Activated T-cell treated with anti-CD3 and anti-CD28 coated beads, Interleukin-2, amount 50 U/mL, for 1 hour (primary cell): ENCODE data around the gene CRIM1.
"Not testable (repeated sequence)": the region's sequence is repeated elsewhere in the genome, so short reads cannot be mapped to it uniquely, and the experiment has no call there.

ENCODE experiments used
- DNase-seq: peaks from one replicate; pipeline ENCODE4 v3.0.0-alpha.2; 2020

Gene CRIM1, protein sequence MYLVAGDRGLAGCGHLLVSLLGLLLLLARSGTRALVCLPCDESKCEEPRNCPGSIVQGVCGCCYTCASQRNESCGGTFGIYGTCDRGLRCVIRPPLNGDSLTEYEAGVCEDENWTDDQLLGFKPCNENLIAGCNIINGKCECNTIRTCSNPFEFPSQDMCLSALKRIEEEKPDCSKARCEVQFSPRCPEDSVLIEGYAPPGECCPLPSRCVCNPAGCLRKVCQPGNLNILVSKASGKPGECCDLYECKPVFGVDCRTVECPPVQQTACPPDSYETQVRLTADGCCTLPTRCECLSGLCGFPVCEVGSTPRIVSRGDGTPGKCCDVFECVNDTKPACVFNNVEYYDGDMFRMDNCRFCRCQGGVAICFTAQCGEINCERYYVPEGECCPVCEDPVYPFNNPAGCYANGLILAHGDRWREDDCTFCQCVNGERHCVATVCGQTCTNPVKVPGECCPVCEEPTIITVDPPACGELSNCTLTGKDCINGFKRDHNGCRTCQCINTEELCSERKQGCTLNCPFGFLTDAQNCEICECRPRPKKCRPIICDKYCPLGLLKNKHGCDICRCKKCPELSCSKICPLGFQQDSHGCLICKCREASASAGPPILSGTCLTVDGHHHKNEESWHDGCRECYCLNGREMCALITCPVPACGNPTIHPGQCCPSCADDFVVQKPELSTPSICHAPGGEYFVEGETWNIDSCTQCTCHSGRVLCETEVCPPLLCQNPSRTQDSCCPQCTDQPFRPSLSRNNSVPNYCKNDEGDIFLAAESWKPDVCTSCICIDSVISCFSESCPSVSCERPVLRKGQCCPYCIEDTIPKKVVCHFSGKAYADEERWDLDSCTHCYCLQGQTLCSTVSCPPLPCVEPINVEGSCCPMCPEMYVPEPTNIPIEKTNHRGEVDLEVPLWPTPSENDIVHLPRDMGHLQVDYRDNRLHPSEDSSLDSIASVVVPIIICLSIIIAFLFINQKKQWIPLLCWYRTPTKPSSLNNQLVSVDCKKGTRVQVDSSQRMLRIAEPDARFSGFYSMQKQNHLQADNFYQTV

DNA sequence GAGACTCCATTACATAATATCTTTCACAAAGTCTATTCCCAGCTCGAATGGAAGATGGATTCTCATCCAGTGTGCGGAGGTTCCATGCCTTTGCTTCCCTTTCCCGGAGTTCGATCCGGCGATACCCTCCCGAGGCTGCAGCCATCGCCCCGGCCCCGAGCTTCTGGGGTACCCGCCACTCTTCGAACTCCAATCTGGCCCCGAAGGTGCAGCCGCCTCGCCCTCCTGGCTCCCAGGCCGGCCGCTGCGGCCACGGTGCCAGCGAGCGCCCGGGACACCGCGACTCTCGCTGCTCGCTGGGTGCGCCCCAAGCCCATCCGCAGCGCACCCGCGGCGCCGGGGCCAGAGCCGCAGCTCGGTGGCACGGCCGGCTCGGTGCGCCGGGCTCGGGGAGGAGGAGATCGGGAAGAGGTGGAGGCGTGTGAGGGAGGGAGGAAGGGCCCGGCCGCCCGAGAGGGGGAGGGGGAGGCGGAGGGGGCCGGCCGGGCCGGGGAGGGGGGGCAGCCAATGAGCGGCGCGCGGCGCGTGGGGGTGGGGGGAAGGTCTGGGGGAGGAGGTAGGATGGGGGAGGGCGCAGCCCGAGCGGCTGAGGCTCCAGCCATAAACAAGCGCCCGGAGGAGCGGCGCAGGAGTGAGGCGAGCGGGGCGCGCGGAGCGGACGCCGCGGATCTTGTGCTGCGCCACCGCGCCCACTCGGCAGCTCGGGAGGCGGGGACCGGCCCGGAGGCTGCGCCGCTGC lies at the start of gene CRIM1:
Gene CRIM1 (plus strand): TSS at position 628 of the 739 bp plus-strand sequence. CDS start 515 bp downstream, outside the sequence.
- peak; percentile 58 for DNase-seq

DNA sequence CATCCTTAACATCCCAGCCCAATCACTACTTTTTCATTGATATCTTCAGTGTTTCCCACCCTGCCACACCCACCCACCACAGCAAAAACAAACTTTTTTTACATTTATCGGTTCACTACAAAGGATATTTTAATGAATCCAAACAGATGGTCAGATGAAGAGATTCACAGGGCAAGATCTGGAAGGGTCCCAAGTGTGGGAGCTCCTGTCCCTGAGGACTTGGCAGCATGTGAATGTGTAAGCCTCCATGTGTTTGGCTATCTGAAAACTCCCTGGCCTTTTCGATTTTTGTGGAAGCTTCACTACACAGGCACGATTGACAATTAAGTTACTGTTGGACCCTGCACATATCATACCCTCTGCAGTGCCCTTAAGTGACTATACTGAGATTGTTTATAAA lies 48.1 kb upstream of the CRIM1 start:
- DNase-seq = no peak

DNA sequence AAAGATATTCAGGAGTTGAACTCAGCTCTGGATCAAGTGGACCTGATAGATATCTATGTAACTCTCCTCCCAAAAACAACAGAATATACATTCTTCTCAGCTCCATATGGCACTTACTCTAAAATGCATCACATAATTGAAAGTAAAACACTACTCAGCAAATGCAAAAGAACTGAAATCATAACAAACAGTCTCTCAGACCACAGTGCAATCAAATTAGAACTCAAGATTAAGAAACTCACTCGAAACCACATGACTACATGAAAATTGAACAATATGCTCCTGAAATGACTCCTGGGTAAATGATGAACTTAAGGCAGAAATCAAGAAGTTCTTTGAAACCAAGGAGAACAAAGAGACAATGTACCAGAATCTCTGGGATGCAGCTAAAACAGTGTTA lies 45.1 kb upstream of the CRIM1 start:
- not testable (repeated sequence) for DNase-seq

DNA sequence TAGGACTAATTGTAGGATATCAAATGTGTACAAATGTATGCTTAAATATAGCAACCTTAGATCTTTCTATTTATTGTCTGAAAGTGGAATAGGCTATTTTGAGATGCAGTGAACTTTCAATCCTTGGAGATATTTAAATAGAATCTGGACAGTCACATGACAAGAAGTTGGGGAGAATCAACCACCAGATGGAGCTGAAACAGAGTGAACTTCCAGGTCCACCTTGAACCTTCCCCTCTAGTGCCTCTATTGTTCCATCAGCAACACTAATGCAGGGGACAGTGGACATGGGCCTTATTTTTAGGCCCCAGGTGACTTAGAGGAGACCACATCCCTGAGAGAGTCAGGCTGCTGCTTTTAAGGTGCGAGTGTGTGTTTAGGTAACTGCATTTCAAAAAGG lies 37.0 kb upstream of the CRIM1 start:
- DNase-seq = no peak

DNA sequence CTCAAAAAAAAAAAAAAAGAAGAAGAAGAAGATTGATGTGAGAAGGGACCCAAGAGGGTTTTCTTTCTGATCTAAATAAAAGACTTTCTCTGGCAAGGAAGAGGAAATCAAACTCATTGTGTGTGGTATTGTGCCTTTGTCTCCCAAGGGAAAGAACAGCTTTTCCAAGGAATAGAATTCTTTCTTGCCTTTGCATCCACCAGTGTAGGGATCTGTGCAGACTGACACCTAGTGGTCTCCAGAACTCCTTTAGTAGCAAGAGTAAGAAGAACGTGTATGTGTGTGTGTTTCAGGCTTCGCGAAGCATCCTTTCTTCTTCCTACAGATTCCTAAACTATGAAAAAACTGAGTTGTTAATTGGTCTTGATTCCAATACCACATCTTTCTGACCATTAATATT lies 33.5 kb upstream of the CRIM1 start:
- no peak for DNase-seq

DNA sequence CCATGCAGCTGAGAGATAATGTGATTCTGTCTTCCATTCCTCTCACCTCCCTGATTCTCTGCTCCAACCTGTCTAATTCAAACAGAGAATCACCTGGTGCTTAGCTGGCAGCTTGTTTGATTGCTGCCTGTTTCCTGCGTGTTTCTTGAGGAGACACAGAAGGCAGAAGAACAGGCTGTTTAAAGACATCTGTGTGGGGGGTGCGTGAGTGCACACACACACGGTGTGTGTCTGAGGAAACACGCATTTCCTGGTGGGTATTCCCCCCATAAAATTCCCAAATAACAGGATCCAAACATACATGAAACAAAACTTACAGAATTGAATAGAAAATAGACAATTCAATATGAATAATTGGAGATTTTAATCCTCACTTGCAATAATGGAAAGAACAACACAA lies 29.3 kb upstream of the CRIM1 start:
- no peak for DNase-seq

DNA sequence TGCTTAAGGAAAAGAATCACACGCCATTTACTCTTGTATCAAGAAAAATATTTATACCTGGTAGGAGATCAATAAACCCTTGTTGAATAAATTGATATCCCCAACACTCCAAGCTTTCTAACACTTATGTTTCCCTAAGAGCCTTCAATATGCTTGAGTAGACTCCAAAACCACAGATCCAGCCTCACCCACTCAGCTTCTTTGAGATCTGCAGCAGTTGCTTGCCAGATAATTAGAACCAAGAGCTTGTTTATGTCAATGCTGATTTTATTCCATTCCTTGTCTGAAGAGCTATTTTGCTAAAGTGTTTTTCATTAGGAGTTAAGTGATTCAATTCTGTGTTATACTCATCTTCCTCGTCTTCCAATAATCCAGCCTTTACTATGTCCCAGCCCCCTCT lies 26.3 kb upstream of the CRIM1 start:
- DNase-seq = no peak

DNA sequence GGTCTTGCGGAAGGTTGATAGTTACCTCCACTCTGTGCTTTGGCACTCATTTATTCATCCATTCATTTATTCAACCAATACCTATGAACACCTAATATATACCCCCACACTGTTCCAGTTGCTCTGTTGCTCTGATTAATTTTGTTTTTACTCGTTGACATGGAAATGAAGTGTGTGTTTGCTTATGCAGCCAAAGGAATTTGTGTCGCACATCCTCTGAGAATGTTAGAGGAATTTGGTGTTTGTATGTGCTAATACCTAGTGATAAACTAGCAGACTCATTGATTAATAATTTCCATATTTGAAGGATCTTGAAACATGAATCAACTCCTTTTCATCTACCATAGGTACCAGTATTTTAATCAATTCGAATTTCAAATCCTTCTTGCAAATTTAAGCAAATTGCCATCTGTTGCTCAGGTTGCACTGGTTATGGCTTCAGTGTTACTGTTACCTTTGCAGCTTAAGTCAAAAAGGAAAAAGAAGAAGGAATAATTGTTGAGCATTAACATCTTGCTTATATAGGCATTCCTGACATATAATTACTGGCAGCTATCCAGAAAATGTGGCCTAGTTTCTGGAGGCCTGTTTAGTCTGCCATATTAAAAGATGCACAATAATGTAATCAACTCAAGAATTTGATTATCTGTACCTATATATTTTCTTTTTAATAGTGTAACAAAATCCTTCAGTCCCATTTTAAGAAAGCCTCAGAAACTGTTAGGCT lies 25.7 kb upstream of the CRIM1 start:
- no peak for DNase-seq

DNA sequence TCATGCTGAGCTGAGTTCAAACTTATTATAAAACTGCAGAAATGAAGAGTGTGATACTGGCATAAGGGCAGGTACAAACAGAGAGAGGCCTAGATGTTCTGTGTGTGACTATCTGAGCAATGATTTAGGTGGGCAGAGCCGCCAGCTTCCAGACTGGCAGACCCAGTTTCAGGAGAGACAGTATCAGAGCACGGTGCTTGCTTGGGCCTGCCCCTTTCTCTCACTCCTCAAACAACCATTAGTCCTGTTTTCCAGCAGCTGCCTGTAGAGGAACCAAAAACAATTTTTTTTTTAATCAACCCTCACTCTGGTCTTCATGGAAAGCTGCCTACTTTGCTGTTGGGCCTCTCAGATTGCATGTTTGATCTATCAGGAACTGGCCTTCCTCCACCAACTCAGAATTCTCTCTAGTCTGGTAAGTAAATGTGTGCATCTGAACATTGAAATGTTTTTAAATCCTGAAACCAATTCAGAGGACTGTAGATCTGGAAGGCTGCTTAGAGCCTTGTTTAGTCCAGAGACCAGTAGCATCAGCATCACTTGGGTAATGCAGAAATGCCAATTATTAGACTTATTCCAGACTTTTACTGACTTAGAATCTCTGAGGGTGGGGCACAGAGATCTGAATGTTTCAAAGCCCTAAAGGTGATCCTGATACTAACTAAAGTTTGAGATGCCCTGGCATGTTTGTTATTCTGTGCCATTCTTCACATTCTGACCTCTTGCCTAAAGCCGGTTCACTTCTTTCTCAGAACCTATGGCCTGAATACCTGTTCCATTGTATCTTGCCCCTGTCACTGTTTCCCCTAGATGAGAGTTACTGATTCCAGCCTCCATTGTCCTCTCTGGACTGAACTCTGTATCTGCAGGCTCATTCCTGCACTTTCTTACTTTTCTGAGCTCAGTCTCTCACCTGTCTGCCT lies 24.8 kb upstream of the CRIM1 start:
- DNase-seq = no peak

DNA sequence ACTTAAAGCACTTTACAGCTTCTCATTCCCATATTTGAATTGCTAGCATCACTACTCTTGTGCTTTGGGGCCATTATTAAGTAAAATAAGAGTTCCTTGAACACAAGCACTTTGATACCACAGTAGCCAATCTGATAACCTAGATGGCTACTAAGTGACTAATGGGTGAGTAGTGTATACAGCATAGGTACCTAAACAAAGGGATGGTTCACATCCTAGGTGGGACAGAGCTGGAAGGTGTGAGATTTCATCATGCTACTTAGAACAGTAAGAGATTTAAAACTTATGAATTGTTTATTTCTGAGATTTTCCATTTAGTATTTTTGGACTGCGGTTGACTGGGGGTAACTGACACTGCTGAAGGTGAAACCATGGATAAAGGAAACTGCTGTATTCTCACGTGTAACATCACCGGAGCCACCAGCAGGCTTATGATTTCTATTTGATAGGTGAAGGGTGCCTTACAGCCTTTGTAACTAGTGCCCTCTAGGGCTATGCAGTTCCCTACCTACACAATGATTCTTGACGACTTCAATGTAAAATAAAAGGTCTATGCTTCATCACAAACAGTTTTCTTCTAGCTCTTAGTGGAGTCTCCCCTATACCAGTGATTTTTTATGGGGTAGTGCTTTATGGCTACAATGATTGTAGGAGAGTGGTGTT lies 22.1 kb upstream of the CRIM1 start:
- DNase-seq = no peak

DNA sequence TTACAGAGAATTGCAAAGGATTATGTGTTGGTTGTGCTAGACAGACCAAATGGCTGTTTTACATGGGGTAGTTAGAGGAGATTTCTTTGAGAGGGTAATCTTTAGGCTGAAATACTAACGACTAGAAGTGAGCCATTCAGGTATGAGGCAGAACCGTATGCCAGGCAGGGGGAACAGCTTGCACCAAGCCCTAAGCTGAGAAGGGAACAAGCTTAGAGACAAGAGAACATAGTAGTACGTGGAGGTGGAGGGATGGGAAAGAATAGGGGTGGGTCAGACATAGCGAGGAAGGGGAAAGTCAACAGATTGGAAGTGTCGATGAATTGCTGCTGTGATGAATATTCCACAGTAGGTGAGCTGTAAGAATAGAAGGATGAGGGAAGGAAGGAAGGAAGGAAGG lies 20.0 kb upstream of the CRIM1 start:
- no peak for DNase-seq

DNA sequence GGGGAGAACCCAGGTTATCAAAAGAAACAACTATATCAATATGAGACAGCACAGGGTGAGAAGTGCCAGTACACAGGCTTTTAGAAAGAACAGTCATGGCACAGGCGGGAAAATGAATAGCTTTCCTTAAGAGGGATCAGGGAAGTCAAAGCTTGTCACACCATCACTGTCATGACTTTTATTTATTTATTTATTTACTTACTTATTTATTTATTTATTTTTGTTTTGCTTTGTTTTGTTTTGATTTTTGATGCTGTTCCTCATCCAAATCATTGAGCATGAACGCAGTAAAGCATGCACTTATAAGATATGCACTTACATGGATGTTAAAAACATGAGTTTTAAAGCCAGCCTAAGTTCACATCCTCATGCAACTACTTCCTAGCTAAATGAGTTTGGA lies 19.3 kb upstream of the CRIM1 start:
- no peak for DNase-seq

DNA sequence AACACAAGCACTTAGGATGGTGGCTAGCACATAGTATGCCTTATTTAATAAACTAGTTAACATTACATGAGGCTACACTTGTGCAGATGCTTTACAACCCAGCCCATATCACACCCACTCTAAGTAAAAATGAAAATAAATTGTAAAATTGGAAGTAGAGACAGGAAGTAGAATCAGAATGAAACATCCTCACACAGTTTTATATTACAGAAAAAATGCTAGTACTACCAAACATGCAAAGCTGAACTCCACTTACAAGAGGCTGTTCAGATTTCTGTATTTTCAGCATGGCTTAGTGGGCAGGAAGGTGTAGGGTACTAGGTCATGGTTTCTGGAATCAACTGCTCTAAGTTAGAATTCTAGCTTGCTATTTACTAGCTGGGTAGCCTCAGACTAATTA lies 18.2 kb upstream of the CRIM1 start:
- no peak for DNase-seq

DNA sequence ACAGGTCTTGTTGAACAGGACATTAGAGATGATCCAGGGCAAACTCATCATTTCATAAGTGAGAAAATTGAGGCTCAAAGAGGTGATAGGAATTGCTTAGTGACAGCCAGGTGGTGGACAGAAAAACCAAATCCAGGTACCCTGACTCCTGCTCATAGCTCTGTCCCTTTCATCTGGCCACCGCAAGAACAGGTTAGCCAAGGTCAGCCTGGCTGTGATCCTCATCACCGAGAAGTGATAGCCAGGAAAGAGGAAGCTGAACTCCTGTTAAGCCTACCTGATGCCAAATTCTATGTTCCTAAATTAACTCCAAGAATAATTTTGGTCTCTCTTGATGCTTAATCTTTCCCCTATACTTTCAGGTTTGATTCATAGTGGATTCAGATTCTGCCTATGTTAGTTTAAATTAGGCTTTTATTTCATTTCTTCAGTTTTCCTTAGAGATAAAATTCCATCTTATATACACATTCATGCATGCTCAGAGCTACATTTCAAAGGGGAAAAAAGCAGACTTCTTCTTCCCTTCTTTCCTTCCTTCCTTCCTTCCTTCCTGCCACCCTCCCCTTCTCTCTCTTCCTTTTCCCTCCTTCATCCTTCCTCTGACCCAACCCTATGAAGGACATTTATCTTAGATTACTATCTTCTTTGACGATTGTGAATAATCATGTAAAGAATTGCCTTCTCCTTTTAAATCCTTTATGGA lies 17.3 kb upstream of the CRIM1 start:
- DNase-seq = no peak

DNA sequence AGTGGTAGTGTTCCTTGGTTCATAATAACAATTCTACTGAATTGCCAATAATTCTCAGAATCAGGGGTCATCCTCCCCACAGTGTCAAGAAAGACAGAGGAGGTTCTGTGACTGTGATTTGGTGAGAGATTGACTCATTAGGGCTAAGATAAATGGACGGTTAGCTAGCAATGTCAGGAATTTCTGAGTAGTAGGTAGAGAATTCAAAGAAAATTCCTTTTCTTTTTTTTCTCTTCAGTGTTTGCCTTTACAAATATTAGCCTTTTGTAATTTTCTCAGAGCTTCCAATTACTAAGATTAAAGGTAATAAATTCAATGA lies 16.8 kb upstream of the CRIM1 start:
- no peak for DNase-seq

DNA sequence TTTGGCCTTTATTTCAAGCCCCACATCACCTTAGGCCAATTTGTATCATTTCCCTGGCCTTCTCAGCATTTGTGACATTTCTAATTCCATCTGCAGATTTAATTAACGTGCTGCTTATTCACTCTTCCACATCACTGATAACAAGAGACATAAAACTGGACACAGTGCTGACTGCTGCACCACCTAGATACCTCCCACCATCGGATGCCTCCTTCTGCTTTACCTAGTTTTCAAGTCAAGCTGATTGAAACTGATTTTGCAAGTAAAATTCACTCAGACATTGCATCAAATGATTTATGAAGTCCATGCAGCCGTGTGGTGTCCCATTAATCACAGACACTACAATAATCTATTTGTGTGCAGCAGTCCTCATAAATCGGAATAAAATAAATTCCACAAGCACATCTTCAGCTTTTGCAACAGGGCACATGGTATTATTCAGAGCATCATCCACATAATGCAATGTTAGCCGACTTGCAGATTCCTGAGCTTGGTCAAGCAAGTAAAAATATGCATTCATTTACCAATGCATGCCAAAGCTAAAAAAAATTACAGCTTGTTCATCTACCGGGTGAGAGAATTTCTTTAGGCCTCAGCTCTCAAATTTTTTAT lies 15.9 kb upstream of the CRIM1 start:
- DNase-seq = no peak

DNA sequence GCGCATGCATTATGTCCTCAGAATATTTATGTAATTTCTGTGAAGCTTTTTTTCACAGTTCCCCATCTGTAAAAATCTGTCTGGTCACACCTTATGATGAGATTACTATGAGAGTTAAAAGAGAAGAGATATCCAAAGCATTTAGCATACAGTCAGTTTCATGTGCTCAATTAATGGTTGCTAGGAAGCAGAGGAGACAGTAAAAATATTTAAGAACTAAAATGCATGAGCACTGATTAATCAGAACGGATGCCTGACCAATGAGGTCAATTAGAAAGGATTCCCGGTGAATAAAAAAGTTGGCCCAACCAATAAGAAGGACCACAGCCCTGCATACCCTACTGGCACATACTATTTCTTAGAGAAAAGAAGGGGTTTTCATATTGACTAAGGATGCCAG lies 12.0 kb upstream of the CRIM1 start:
- no peak for DNase-seq

DNA sequence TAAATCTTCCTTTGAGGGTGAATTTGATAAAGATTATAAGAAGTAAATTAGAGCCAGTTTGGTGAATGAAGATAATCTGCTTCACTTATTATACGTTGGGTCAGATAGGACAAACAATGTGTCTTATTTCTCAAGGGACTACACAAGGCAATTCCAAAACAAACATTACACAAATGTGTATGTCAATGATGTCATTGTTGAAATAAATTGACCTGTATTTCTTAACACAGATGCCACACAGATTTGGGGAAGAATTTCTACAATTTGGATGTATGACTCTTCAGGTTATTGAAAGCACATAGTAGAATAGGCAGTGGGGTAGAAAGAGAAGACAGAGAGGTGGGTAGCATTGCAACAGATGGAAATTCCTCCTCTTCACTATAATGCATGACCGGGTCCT lies 6.9 kb upstream of the CRIM1 start:
- no peak for DNase-seq

DNA sequence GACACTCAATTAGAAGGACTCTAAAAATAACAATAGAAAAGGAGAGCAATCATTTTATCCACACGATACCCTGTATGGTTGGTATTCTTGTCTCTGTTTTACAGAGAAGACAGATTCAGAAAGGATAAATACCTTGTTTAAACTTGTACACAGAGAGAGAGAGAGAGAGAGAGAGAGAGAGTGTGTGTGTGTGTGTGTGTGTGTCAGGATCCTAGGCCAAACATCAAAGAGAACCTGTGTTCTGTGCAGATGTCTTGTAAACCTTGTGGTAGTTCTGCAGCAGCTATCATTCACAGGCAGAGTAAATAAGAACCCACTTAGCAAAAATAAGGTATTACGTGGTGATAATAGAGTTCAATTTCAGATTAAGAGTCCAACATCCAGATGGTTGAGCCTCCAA lies 4.3 kb upstream of the CRIM1 start:
- DNase-seq = no peak
